H1 (cell line): ENCODE results near the gene CALM3. TPM values are rescaled to one million over a fixed set of nuclear protein-coding genes. Genes with fewer than 3 reads are reported as not detected.
A peak's percentile ranks its signal among the peaks of the same experiment; 100 is the strongest.

Experiments
- CTCF ChIA-PET: fragments of 300-600 bp; sonication (Branson Sonifier 250); formaldehyde crosslinking; loops from one replicate; lab custom pipeline; 2021; ENCODE audit not compliant: partially characterized antibody; lab: Charles Lee
- POLR2A ChIA-PET: fragments of 300-600 bp; sonication (Branson Sonifier 250); formaldehyde crosslinking; loops from one replicate; lab custom pipeline; 2021; ENCODE audit warnings: inconsistent platforms; ENCODE audit not compliant: partially characterized antibody; lab: Charles Lee
- DNase-seq, 2 experiments: peaks; one replicate each; pipeline versions ENCODE4 v3.0.0 to v3.0.0-alpha.2; 2010 to 2022; ENCODE audit warnings: low spot score in 2 of 2, low read depth in 1 of 2, mixed read lengths in 1 of 2
- FAIRE-seq: peaks from 2 replicates; lab custom pipeline; 2011; peaks lifted over from hg19 to GRCh38; lab: Jason Lieb, UNC
- H2AFZ ChIP-seq: 2 replicates; pipeline ENCODE4 v1.8.1; 2012; ENCODE audit warnings: low read length, inconsistent platforms
- H2AK5ac ChIP-seq: 2 replicates; pipeline ENCODE4 v1.6.1; 2013; ENCODE audit warnings: low read depth, low read length
- H2BK120ac ChIP-seq: replicated peaks from 2 replicates; pipeline ENCODE3; 2013; ENCODE audit warnings: low read depth, low read length, inconsistent platforms
- H2BK12ac ChIP-seq: 2 replicates; pipeline ENCODE4 v1.6.1; 2013; ENCODE audit warnings: low read depth, low read length
- H2BK15ac ChIP-seq: 2 replicates; pipeline ENCODE4 v1.6.1; 2013; ENCODE audit warnings: low read length
- H2BK20ac ChIP-seq: 2 replicates; pipeline ENCODE4 v1.6.1; 2013; ENCODE audit warnings: low read length
- H2BK5ac ChIP-seq: 2 replicates; pipeline ENCODE4 v1.6.1; 2013; ENCODE audit warnings: low read depth, low read length
- H3K14ac ChIP-seq: 2 replicates; pipeline ENCODE4 v1.6.1; 2013; ENCODE audit warnings: inconsistent platforms; ENCODE audit not compliant: insufficient read length
- H3K18ac ChIP-seq: 2 replicates; pipeline ENCODE4 v1.6.1; 2013; ENCODE audit warnings: low read length; ENCODE audit errors: extremely low read depth
- H3K23ac ChIP-seq: 2 replicates; pipeline ENCODE4 v1.6.1; 2013; ENCODE audit warnings: inconsistent platforms; ENCODE audit not compliant: insufficient read length
- H3K23me2 ChIP-seq: 2 replicates; pipeline ENCODE4 v1.6.1; 2013; ENCODE audit warnings: low read depth, low read length
- H3K27ac ChIP-seq: 2 replicates; pipeline ENCODE4 v1.6.1; 2011; ENCODE audit warnings: low read depth, low read length, inconsistent platforms
- H3K27me3 ChIP-seq, 4 experiments: replicated peaks in 1 of 4; 1 replicate in 1 of 4; 2 replicates in 3 of 4; pipeline versions ENCODE4 v1.6.1 to v1.8.1; 2011 to 2013; ENCODE audit warnings: low read length in 3 of 4, mild to moderate bottlenecking in 3 of 4, inconsistent platforms in 2 of 4, mixed read lengths in 2 of 4, moderate library complexity in 1 of 4; ENCODE audit not compliant: control insufficient read depth in 3 of 4, insufficient read depth in 3 of 4; ENCODE audit errors: extremely low read depth in 1 of 4
- H3K36me3 ChIP-seq, 4 experiments: 2 replicates each; pipeline versions ENCODE4 v1.6.1 to v1.8.1; 2011 to 2013; ENCODE audit warnings: mild to moderate bottlenecking in 4 of 4, low read length in 3 of 4, moderate library complexity in 2 of 4, control low read depth in 1 of 4, inconsistent platforms in 1 of 4; ENCODE audit not compliant: insufficient read depth in 4 of 4, control insufficient read depth in 2 of 4
- H3K4ac ChIP-seq: replicated peaks from 2 replicates; pipeline ENCODE3; 2013; ENCODE audit warnings: low read length, low read depth, mixed read lengths, inconsistent platforms; ENCODE audit not compliant: insufficient read length
- H3K4me1 ChIP-seq, 4 experiments: replicated peaks in 1 of 4; 1 replicate in 1 of 4; 2 replicates in 3 of 4; pipeline versions ENCODE4 v1.6.1 to v1.8.1; 2011 to 2013; ENCODE audit warnings: low read length in 3 of 4, inconsistent platforms in 2 of 4, mixed read lengths in 1 of 4; ENCODE audit not compliant: insufficient read depth in 4 of 4, control insufficient read depth in 3 of 4
- H3K4me2 ChIP-seq, 2 experiments: 2 replicates each; pipeline versions ENCODE4 v1.6.1 to v1.8.1; 2011 to 2013; ENCODE audit warnings: low read depth in 2 of 2, low read length in 2 of 2, control low read depth in 1 of 2, inconsistent platforms in 1 of 2, mild to moderate bottlenecking in 1 of 2; ENCODE audit not compliant: insufficient read depth in 1 of 2
- H3K4me3 ChIP-seq, 4 experiments: fragments of 200-600, 300-600 bp in 1 of 4; sonication (generic), shearing (Covaris generic), sonication (Bioruptor Twin) in 1 of 4; 2 replicates each; pipeline versions ENCODE4 v1.5.1 to v1.8.1; 2011 to 2016; ENCODE audit warnings: low read length in 4 of 4, low read depth in 3 of 4, control low read depth in 2 of 4, inconsistent platforms in 2 of 4, mild to moderate bottlenecking in 2 of 4, mixed read lengths in 1 of 4, moderate library complexity in 1 of 4; ENCODE audit not compliant: insufficient read depth in 2 of 4; ENCODE audit errors: extremely low read depth in 1 of 4
- H3K56ac ChIP-seq: replicated peaks from 2 replicates; pipeline ENCODE3; 2013; ENCODE audit warnings: low read depth, mild to moderate bottlenecking, mixed read lengths, low read length, inconsistent platforms; ENCODE audit not compliant: insufficient read length
- H3K79me1 ChIP-seq: 2 replicates; pipeline ENCODE4 v1.6.1; 2013; ENCODE audit warnings: low read depth, low read length, control low read depth
- H3K79me2 ChIP-seq, 2 experiments: 2 replicates each; pipeline versions ENCODE4 v1.6.1 to v1.8.1; 2012 to 2013; ENCODE audit warnings: low read length in 2 of 2, mild to moderate bottlenecking in 2 of 2, inconsistent platforms in 1 of 2; ENCODE audit not compliant: insufficient read depth in 2 of 2, control insufficient read depth in 1 of 2
- H3K9ac ChIP-seq, 4 experiments: replicated peaks in 1 of 4; 1 replicate in 1 of 4; 2 replicates in 3 of 4; pipeline versions ENCODE4 v1.6.1 to v1.8.1; 2011 to 2013; ENCODE audit warnings: low read depth in 3 of 4, low read length in 3 of 4, control low read depth in 2 of 4, mild to moderate bottlenecking in 2 of 4, moderate library complexity in 2 of 4, inconsistent platforms in 1 of 4; ENCODE audit errors: extremely low read depth in 1 of 4
- H3K9me3 ChIP-seq, 2 experiments: 2 replicates each; pipeline versions ENCODE4 v1.6.1 to v1.8.1; 2012 to 2013; ENCODE audit warnings: mild to moderate bottlenecking in 2 of 2, moderate library complexity in 2 of 2, control low read depth in 1 of 2, inconsistent platforms in 1 of 2, low read depth in 1 of 2, low read length in 1 of 2, mixed read lengths in 1 of 2; ENCODE audit not compliant: insufficient read depth in 2 of 2
- H4K20me1 ChIP-seq, 2 experiments: replicated peaks in 1 of 2; 2 replicates each; pipeline versions ENCODE3 to v1.8.1; 2011 to 2013; ENCODE audit warnings: inconsistent platforms in 2 of 2, low read length in 2 of 2, mild to moderate bottlenecking in 1 of 2; ENCODE audit not compliant: insufficient read depth in 2 of 2, control insufficient read depth in 1 of 2
- H4K5ac ChIP-seq: 2 replicates; pipeline ENCODE4 v1.6.1; 2013; ENCODE audit warnings: low read length, low read depth, mixed read lengths, inconsistent platforms; ENCODE audit not compliant: insufficient read length
- H4K8ac ChIP-seq: 2 replicates; pipeline ENCODE4 v1.8.0; 2013; ENCODE audit warnings: mild to moderate bottlenecking, moderate library complexity, low read length, inconsistent platforms; ENCODE audit not compliant: insufficient read depth; ENCODE audit errors: extremely low read depth
- H4K91ac ChIP-seq: replicated peaks from 2 replicates; pipeline ENCODE3; 2013; ENCODE audit warnings: low read length, mixed read lengths, inconsistent platforms; ENCODE audit not compliant: insufficient read length
- BCL11A ChIP-seq, 2 experiments: IDR thresholded peaks; one replicate each; pipeline ENCODE4 v1.6.1; 2011; ENCODE audit warnings: low read depth in 2 of 2, low read length in 2 of 2, mild to moderate bottlenecking in 2 of 2
- CBX5 ChIP-seq: fragments of 300-800, 300-1000 bp; sonication (generic); IDR thresholded peaks from 2 replicates; pipeline ENCODE4 v1.7.1; 2016; ENCODE audit warnings: antibody characterized with exemption, low read length, low read depth
- CBX8 ChIP-seq: fragments of 300-800, 300-1000 bp; sonication (generic); IDR thresholded peaks from 2 replicates; pipeline ENCODE4 v1.7.1; 2016; ENCODE audit warnings: low read depth, low read length, borderline replicate concordance
- JUN ChIP-seq: IDR thresholded peaks from 2 replicates; pipeline ENCODE4 v1.6.1; 2011; ENCODE audit warnings: low read depth, mild to moderate bottlenecking, improper control_type of control experiment, low read length
- JUND ChIP-seq: IDR thresholded peaks from 2 replicates; pipeline ENCODE4 v1.6.1; 2011; ENCODE audit warnings: mild to moderate bottlenecking, improper control_type of control experiment, low read length
- PHF8 ChIP-seq: fragments of 200-600 bp; sonication (generic); conservative IDR thresholded peaks from 2 replicates; pipeline ENCODE4 v1.7.1; 2012; ENCODE audit warnings: low read depth, mild to moderate bottlenecking, inconsistent platforms, low read length, moderate library complexity
- RAD21 ChIP-seq, 2 experiments: IDR thresholded peaks in 1 of 2; conservative IDR thresholded peaks in 1 of 2; 2 replicates each; pipeline ENCODE4 v1.6.1; 2011; ENCODE audit warnings: low read depth in 2 of 2, low read length in 2 of 2, improper control_type of control experiment in 1 of 2, inconsistent platforms in 1 of 2, mild to moderate bottlenecking in 1 of 2, moderate library complexity in 1 of 2
- TAF1 ChIP-seq: IDR thresholded peaks from 2 replicates; pipeline ENCODE4 v1.6.1; 2011; ENCODE audit warnings: mild to moderate bottlenecking, low read depth, low read length
- WGBS, 2 experiments: shearing (Covaris generic) in 1 of 2; methylation state at CpG; one replicate each; pipeline versions ENCODE4 v1.1.6 to v1.1.7; 2013 to 2015; ENCODE audit warnings: low lambda C conversion rate in 2 of 2, mixed read lengths in 2 of 2, inconsistent platforms in 1 of 2, low coverage in 1 of 2, missing lambda C conversion rate in 1 of 2; ENCODE audit not compliant: insufficient replicate concordance in 2 of 2, insufficient coverage in 1 of 2, insufficient read length in 1 of 2; ENCODE audit errors: extremely low coverage in 1 of 2, missing lambda C conversion rate in 1 of 2; 5-methylcytosine and 5-hydroxymethylcytosine counted together
- polyA plus RNA-seq, 7 experiments: library from polyadenylated mRNA; depleted of rRNA in 3 of 7; stranded (reverse) in 5 of 7; unstranded in 2 of 7; fragments of >200 nt in 5 of 7; fragments of 200-250 nt in 2 of 7; gene quantifications; 1 replicate in 5 of 7; 2 replicates in 1 of 7; 4 replicates in 1 of 7; pipeline versions ENCODE4 v1.2.1 to v1.2.3, GENCODE V29; 2011 to 2013; ENCODE audit warnings: missing spikeins in 2 of 7, mixed read lengths in 2 of 7
- total RNA-seq: library from RNA; stranded (reverse); fragmentation: NEBNext Ultra II Directional; extraction: Animal tissue kit (Norgen Biotek cat#: 25700); gene quantifications from 2 replicates; pipeline ENCODE4 v1.2.1, GENCODE V29; 2021
- TF ChIP-seq, protein P1 (sequence below): IDR thresholded peaks from 2 replicates; pipeline ENCODE4 v1.6.1; 2012; ENCODE audit warnings: low read length, inconsistent platforms

Gene CALM3
- total and polyA plus RNA-seq, 2 of the 8 experiments (the other 6 are each of a cell fraction or from before 2014, with no cell fraction given): 315 to 326 TPM

DNA sequence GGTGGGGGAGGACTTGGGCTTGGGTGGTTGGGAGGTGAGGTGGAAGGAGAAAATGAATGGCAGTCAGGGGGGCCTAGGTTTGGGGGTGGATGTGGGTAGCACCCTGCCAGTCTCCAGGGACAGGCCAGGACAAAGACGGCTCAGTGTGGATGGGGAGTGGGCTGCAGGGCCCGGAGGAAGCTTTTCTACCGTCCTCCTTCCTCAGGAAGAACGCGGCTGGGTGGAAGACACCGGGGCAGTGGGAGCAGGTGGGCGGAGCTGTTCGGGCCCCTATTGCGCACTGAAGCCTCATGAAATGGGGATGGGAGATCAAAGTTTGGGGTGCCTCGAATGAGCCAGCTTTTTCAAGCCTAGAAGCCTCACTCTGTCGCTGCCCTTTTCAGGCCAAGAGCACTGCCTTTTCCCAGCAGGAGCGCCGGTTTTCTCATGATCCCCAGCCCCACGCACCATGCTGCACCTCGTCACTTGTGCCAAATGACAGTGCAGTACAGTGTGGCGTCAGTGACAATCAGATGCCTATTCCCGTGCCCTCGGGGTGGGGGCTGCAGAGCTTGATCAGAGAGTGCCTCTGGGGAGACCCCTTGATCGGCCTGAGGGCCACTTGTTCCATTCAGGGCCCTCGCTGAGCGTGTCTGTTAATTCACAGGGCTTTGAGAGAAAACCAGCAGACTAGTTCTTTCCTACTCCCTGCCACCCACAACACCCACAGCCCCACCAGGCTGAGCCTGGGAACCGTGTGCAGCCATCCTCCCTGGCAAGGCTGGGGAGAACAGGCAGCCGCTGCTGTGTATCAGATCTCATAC lies 1.5 kb downstream of the CALM3 start:
- Histone ChIP-seq H2BK120ac (no peak overlapping the region), H3K36me3 (peaks cover 7 to 21% (median 17%) of the 10 kb centered on the region in 4 experiments; a peak in 7 of 8 replicates), H3K9ac (peak overlapping the region in 1 of 4 experiments; percentile 68; a peak in 3 of 7 replicates), H3K14ac (no peak overlapping the region), H3K18ac (no peak overlapping the region), H3K79me1 (peaks cover 16% of the 10 kb centered on the region), H4K20me1 (peaks cover 20 to 32% of the 10 kb centered on the region in 2 experiments), H3K56ac (no peak overlapping the region), H2AK5ac (no peak overlapping the region), H2BK20ac (no peak overlapping the region), H2AFZ (no peak overlapping the region), H4K8ac (no peak overlapping the region), H3K4me3 (peak overlapping the region; percentile 90 to 100 (median 94)), H2BK12ac (no peak overlapping the region), H4K91ac (no peak overlapping the region), H3K79me2 (peaks cover 15 to 36% of the 10 kb centered on the region in 2 experiments), H3K4me2 (peak overlapping the region; percentile 79 to 93), H3K27ac (no peak overlapping the region), H2BK5ac (no peak overlapping the region), H3K4me1 (peaks cover 0 to 19% (median 9%) of the 10 kb centered on the region in 4 experiments; a peak in 5 of 7 replicates), H3K27me3 (no peaks in the 10 kb centered on the region), H4K5ac (no peak overlapping the region), H3K9me3 (no peaks in the 10 kb centered on the region), H3K4ac (no peak overlapping the region), H2BK15ac (no peak overlapping the region), H3K23ac (no peak overlapping the region), H3K23me2 (peaks cover 11% of the 10 kb centered on the region)
- no peak for FAIRE-seq
- ChIA-PET CTCF (interaction anchor here (0.8 to 3.3 kb wide), 13 partner anchors 9 to 81 kb away, joined by 3 to 17 read pairs (median 6); no protein-coding TSS in a partner anchor), POLR2A (interaction anchor here (0.6 to 4.2 kb wide), 8 partner anchors 9 to 77 kb away, joined by 3 to 28 read pairs (median 4); partner anchors contain the start of gene DACT3)
- no peak for DNase-seq
- 68% methylated on average over 20 of the region's 23 CpGs; no CpG with 5 or more reads in 1 of the 2 experiments for WGBS, 2 experiments
- no peak for TF ChIP-seq TAF1
- no peak for TF ChIP-seq JUND
- TF ChIP-seq PHF8: no peak
- TF ChIP-seq CBX8: no peak
- no peak for TF ChIP-seq JUN
- TF ChIP-seq RAD21 (IDR thresholded peaks at IDR 0.05 in 1 of 2, conservative IDR thresholded peaks at IDR 0.05 in 1 of 2; ENCODE audit: low read depth in 2 of 2, low read length in 2 of 2): no peak
- no peak for TF ChIP-seq BCL11A (IDR thresholded peaks at IDR 0.05; ENCODE audit: low read depth in 2 of 2, low read length in 2 of 2)
- TF ChIP-seq, protein P1, sequence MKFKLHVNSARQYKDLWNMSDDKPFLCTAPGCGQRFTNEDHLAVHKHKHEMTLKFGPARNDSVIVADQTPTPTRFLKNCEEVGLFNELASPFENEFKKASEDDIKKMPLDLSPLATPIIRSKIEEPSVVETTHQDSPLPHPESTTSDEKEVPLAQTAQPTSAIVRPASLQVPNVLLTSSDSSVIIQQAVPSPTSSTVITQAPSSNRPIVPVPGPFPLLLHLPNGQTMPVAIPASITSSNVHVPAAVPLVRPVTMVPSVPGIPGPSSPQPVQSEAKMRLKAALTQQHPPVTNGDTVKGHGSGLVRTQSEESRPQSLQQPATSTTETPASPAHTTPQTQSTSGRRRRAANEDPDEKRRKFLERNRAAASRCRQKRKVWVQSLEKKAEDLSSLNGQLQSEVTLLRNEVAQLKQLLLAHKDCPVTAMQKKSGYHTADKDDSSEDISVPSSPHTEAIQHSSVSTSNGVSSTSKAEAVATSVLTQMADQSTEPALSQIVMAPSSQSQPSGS: no peak
- no peak for TF ChIP-seq CBX5
